GM18507 (cell line): ENCODE results near the gene APOB.

Experiments used
- DNase-seq: peaks from one replicate; pipeline ENCODE4 v3.0.0; 2011; ENCODE audit warnings: low read depth; ENCODE audit not compliant: insufficient read length; ENCODE audit errors: extremely low spot score
- FAIRE-seq: peaks from 2 replicates; lab custom pipeline; 2011; peaks lifted over from hg19 to GRCh38; lab: Jason Lieb, UNC

The APOB gene

DNA sequence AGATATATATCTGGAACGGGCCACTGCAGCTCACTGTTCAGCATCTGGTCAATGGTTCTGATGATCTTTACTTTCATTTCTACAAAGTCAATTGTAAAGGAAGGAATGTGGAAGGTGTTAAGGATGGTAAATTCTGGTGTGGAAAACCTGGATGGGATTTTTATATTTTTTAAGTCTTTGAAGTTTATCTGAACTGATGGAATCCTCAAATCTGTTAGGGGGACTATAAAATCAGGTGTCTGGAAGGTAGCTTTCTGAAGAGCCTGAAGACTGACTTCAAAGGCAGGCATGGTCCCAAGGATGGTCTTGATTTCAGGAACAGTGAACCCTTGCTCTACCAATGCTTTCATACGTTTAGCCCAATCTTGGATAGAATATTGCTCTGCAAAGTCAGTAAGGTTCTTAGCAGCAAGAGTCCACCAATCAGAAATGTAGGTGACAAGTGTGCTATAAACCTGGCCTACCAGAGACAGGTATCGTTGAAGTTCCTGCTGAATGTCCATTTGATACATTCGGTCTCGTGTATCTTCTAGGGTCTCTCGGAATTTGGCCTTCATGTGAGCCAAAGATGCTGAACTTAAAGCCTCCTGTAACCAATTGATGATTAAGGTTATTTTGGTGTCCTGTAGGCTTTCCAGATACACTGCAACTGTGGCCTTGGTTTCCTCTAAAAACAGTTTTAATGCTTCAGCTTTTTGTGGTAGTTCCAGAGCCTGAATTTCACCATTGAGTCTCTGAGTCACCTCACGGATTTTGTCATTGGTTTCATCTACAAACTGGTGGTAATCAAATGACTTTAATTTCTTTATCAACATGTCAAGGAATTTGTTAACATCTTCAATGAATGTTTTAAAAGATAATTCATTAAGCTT lies 34.8 kb downstream of the APOB start:
- FAIRE-seq: no peak
- DNase-seq: no peak

DNA sequence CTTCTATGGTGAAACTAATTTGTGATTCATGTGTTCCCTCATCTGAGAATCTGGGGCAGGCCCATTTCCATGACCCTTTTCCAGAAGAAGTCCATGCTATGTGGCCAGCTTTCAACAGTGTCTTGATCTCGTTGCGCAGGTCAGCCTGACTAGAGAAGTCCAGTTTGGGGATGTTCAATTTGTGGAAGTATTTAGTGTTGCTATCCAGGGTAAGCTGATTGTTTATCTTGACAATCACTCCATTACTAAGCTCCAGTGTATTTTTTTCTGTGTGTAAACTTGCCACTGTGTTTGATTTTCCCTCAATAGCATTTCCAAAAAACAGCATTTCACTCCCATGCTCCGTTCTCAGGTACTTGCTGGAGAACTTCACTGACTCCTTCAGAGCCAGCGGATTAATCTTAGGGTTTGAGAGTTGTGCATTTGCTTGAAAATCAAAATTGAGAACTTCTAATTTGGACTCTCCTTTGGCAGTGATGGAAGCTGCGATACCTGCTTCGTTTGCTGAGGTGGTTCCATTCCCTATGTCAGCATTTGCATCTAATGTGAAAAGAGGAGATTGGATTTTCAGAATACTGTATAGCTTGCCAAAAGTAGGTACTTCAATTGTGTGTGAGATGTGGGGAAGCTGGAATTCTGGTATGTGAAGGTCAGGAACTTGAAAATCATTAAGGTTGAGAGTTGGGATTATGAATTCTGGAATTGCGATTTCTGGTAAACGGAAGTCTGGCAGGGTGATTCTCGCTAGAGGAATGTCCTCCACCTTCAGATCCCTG lies 35.7 kb downstream of the APOB start:
- FAIRE-seq: no peak

DNA sequence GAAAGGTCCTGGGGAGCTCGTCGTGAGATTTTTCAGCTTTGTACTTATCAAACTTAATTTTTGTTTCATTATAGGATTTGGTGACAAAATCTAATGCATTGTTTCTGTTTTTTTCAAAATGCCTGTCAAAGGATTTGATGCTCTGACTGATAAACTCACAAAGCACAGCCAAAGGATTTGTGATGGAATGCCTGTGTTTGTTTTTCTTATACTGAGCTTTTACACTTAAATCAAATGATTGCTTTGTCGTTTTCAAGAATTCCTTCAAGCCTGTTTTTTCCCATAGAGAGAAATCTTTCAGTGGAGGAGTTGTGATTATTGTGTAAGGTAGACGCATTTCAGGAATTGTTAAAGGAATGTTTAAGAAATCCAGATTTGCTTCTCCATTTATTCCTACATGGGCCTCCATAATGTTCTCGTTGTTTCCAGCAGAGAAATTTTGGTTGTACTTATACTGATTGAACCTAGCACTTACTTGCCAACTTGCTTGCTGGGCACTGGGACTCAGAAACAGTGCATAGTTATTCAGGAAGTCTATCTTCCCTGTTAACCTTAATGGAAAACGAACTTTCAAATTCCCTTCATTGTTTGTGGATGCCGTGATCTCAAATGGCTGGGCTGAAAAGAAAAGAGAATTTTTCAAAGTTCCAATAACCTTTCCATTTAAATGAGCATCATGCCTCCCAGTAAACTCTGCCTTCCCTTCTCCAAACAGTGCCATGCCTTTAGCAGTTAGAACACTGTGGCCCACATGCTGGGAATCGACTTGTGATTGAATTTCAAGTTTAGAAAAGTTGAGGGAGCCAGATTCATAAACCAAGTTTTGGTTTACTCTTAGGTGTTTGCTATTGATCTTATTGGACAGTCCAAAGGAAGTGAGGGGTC lies 36.5 kb downstream of the APOB start:
- FAIRE-seq (no peak), DNase-seq (no peak)

More for the DNA sequence above, 35.7 kb downstream of the APOB start:
- no peak for DNase-seq

DNA sequence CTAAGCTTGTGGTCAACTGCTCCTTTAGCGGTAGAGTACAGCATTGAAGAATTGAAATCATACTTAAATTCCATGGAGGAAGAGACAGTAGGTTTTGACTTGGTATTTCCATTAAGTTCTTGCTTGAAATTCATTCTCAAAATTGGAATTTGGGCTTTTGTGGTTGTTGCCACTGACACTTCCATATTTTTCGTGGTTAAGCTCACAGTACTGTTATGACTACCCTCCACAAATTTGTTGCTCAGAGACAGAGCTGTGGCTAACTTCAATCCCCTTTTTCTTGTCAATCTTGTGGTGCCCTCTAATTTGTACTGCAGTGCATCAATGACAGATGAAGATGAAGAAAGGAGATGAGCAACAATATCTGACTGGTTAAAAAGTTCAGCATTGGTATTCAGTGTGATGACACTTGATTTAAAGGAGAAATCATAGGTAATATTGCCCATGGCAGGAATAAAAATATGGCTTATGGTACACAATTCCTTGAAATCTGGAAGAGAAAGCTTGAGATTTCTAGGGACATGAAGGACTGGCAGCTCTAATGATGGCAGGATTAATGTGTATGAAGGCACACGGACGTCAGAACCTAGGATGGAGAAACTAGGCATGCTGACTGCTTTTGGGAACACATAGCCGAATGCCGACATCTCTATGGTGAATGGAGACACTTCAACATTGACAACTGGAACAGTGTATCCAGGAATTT lies 37.3 kb downstream of the APOB start:
- FAIRE-seq: no peak

DNA sequence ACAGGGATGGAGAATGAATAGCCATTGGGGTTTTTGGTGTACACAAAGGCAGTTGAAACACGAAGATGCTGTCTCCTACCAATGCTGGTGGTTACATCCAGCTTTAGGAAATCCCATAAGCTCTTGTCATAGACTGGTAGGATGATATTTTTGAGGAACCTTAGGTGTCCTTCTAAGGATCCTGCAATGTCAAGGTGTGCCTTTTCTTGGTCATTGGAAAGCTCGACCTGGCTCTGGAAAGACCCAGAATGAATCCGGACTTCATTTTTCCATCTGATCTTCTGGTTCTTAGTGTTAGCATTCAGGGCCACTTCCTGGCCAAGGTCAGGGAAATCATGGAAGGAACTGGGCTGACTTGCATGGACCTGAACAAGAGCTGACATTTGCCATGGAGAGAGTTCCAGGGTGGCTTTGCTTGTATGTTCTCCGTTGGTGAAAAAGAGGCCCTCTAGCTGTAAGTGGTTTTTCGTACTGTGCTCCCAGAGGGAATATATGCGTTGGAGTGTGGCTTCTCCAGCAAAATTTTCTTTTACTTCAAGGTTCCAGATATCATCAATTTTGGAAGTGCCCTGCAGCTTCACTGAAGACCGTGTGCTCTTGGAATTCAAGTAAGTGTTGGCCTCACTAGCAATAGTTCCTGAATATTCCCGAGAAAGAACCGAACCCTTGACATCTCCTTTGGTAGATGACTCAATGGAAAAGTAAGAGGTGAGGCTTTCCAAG lies 38.0 kb downstream of the APOB start:
- FAIRE-seq (no peak), DNase-seq (no peak)

More for the DNA sequence above, 37.3 kb downstream of the APOB start:
- DNase-seq: no peak

DNA sequence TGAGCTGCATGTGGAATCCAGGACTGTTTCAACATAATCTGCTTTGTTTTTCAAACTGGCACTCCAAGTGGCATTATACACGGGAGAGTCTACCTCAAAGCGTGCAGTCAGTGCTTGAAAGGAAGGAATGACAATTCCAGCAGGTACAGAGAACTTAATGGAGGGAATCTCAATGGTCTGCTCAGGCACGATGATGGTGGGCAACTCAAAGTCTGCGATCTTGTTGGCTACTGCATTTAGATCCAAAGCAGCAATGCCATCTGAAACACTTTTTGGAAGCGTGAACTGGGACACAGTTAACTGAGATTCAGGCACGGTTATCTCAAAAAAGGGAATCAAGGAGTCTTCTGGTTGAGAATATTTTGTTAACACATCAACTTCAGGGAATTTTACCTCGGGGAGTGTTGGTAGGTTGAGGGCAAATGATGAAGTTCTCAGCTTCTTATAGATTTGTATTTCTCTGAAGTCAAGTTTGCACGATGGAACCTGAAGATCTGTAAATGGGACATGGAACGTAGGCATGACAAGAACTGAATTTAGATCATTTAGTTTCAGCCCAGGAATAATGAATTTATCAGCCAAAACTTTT lies 38.7 kb downstream of the APOB start:
- DNase-seq: no peak
- FAIRE-seq: no peak

DNA sequence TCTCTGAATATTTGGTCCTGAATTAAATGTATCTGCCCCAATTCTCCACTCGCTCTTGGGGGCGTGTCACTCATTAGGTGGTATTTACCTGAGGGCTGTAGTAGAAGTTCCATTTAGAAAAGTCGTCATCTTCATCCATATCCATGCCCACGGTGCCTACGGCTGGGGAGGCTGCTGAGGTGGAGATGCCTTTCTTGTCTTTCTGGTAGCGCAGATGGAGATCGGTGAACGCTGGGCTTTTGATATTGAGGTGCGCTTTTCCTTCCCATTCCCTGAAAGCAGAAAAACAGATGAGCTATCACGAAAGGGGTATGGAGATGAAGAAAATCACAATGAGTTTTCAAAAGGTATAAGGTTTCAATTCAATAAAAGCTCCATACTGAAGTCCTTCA lies 39.7 kb downstream of the APOB start:
- FAIRE-seq (no peak), DNase-seq (no peak)

DNA sequence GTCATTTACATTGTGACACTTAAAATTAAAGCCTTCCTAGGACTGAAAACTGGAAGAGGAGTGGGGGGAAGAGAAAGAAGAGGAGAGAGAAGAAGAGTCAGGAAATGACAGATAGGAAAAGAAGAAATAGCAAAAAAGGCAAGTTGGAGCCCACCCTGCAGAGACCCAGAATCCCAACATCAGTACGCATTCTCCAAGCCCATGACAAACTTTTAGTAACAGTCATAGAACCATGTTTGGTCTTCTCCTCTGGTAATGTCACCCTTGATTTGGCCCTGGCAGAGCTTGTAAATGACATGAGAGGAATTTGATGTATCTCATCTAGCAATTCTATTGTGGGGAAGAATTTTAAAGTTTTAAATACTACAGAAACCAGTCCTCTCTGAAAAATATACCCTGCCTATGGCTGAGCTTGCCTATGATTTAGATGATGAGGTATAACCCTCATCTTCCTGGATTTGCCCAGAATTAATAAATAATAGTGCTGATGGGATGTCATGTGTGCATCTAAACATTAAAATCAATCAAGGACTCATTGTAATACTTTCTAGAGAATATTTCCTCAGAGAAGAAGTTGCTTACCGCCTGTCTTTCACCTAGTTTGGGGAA lies 40.2 kb downstream of the APOB start:
- FAIRE-seq (no peak), DNase-seq (no peak)

DNA sequence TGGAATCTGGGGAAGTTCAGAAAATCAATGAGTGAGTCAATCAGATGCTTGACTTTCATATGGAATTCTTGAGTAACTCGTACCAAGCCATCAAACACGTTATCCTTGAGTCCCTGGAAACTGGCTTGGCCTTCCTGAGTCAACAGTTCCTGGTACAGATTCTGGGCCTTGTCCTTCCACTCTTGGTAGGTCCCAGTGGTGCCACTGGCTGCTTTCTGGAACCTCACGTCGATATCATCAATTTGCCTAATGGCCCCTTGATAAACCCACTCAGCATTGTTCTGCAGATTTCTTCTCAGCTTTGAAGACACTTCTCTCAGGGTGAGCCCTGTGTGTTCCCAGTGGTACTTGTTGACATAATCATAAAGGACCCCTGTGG lies 41.1 kb downstream of the APOB start:
- DNase-seq (no peak), FAIRE-seq (no peak)

DNA sequence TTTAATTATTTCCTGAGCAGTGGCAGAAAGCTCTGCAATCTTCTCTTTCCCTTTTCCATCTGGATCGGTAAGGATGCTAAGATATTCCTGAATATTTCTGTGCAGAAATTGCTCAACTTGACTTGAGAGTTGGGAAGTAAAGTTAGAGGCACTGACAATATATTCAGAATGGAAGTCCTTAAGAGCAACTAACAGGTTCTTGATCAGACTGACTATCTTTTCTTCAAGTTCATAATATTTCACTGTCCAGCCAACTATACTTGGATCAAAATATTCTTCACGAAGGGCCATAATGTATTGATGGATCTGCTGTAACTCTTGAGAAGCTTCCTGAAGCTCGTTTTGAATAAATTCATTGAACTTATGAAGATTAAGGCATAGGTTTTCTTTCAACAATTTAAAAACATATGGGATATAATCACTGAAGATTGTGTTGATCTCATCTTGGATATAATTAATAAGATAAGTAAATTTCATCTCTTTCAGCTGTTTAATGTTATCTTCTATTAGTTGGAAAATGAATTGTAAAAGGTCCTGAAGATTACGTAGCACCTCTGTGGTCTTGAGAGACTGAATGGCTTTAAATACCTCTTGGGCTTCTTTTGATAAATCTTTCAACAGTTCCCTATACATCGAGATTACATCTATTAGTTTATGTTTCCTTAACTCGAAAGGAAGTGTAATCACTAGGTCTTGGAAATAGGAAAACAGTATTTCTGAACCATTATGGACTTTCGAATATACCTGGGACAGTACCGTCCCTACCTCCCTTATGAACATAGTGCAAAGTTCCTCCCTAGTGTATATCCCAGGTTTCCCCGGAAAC lies 41.7 kb downstream of the APOB start:
- FAIRE-seq (no peak), DNase-seq (no peak)

DNA sequence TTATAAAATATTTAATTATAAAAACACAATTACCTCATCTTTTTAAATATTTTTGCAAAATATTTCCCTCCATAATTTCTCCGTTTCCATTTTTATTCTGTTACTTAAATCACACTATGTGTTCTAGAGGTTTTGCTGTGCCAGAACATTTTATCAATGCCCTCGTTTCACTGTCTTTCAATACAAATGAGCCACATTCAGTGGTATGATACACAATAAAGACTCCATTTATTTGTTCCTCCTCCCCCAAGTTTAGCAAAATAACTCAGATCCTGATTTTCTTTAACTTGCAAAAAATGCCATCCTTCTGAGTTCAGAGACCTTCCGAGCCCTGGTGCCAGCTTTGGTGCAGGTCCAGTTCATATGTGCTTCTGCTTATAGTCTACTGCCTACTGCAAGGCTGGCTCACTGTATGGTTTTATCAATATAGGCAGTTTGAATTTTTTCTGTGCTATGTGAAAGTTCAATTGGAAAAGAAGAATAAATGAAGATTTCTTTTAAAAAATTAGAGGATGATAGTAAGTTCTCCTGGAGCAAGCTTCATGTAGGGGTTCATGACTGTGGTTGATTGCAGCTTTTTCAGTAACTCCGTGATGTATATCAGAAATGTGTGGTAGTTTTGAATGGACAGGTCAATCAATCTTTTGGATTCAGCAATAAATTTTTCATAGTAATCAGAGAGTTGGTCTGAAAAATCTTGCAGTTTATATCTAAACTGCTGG lies 42.5 kb downstream of the APOB start:
- DNase-seq (no peak), FAIRE-seq (no peak)

DNA sequence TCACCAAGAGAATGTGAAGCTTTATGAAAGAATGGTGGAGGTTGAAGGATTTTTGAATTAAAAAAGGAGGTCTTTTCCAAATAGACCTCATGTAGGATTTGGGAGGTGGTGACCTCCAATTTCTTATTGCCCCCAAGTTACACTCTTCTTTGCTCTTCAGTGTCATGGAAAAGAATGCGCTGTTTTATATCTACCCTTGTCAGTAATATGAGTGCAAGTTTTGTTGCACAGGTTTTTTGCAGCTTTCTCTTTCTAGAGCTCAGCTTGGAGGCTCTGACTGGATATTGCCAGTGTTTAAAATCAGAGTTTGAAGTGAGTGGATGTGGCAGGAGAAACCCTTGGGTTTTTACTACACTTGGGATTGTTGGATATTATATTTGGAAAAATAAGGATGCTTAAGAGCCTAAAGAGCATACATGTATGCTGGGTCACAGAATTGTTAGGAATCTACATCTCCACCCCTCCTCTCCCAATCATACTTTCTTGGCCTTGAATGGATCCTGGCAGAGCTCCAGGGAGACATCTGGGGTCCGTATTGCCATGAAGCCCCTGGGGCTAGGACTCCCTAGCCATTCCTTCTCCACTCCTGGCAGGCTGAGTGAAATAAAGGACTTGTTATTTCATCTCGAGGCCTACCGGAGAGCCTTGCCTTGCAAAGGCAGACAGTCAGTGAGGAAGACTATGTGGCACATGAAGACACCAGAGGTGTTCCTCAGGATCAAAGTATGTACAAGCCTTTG lies 43.8 kb downstream of the APOB start:
- DNase-seq (no peak), FAIRE-seq (no peak)

DNA sequence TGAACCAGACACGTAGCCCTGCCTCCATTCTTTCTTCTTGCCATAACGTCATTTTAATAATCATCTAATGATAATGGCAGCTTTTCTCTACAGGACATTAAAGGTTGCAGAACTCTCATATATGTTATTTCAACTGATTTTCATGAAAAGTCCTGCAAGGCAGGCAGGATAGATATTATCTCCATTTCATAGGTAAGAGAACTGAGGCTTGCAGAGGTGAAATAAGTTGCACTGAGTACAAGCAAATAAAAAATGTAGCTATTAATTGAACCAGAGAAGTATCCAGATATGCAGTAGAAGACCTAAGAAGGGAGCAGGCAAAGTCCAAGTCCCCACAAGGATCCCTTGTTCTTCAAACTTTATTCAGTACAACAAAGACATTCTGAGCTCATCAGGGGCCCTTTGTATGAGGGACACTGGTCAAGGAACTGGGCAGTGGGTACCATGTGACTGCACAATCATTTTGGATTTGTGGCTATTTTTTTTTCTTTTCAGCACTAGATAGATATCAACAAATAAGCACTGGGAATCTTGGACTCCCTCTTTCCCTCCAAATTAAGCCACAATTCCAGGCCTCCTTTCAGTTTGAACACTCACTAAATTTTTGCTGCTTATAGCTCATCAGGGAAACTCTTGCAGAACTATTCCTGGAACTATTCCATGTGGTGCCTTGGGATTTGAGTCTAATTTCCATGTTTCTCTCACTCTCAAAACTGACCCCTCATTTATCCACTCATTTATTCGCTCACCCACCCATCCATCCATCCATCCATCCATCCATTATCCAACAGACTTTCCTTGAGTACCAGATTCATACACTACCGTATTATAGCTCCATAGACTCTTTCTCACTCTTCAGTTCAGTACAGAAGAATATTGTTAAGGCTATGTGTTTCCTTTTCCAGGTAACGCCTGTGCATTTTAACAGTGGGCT lies 44.6 kb downstream of the APOB start:
- FAIRE-seq (no peak), DNase-seq (no peak)

DNA sequence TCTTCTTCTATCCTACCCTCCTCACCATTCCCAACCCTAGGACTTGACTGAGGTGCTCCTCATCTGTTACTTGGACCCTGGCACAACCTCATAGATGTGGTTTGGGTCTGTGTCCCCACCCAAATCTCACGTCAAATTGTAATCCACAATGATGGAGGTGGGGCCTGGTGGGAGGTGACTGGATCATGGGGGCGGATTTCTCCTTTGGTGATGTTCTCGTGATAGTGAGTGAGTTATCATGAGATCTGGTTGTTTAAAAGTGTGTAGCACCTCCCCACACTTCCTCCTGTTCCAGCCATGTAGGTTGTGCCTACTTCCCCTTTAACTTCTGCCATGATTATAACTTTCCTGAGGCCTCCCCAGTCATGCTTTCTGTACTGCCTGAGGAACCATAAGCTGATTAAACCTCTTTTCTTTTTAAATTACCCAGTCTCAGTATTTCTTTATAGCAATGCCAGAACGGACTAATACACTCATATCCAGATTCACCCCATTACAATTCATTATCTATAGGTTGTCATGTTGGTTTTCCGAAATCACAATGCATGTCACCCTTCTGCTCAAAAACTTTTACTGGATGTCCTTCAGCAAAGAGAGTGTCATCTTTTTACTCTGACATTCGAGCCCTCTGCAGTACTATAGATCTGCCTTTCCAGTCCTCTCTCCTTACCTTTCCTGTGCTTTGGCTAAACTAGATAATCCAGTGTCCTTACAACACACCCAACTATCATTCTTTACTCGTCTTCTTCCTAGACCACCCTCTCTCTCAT lies 45.7 kb downstream of the APOB start:
- DNase-seq: no peak
- FAIRE-seq: no peak
